Stimulated activated effector memory CD8-positive, alpha-beta T cell treated with anti-CD3 and anti-CD28 coated beads, Interleukin-12 subunit alpha, Interleukin-12 subunit beta, amount 100 ng/mL, for 72 hours (primary cell): Measurements from ENCODE around the gene STRA8.
A peak's percentile ranks its signal among the peaks of the same experiment; 100 is the strongest.

Experiments used
- ATAC-seq: fragments of 150-1000 bp; cut with Tn5 transposase; 2 replicates; pipeline ENCODE4 v1.10.0; 2021
- DNase-seq, 2 donors: peaks; one replicate each; pipeline ENCODE4 v3.0.0; 2021 to 2022; ENCODE audit warnings: low spot score in 2 of 2
- H3K27ac Mint-ChIP-seq: one replicate; pipeline ENCODE4 v1.8.0; 2022; ENCODE audit warnings: mild to moderate bottlenecking, mixed read lengths
- H3K36me3 Mint-ChIP-seq: one replicate; pipeline ENCODE4 v1.8.0; 2022; ENCODE audit warnings: mild to moderate bottlenecking, mixed read lengths
- H3K4me1 Mint-ChIP-seq: one replicate; pipeline ENCODE4 v1.8.0; 2022; ENCODE audit warnings: mixed read lengths
- H3K4me3 Mint-ChIP-seq: one replicate; pipeline ENCODE4 v1.8.0; 2022; ENCODE audit warnings: mild to moderate bottlenecking, mixed read lengths
- H3K9me3 Mint-ChIP-seq: one replicate; pipeline ENCODE4 v1.8.0; 2022; ENCODE audit warnings: mixed read lengths

The STRA8 gene

GRCh38 chr7:135285547-135286233, 52.1 kb downstream of the STRA8 start:
- DNase-seq (no peak), ATAC-seq (no peak)
- H3K36me3 Mint-ChIP-seq = no peaks in the 10 kb centered on the region
- H3K9me3 Mint-ChIP-seq = no peaks in the 10 kb centered on the region
- no peak overlapping the region for H3K4me3 Mint-ChIP-seq
- H3K27ac Mint-ChIP-seq = no peak overlapping the region
- peaks cover 19% of the 10 kb centered on the region for H3K4me1 Mint-ChIP-seq

- ATAC-seq (no peak), DNase-seq (no peak)
- Mint-ChIP-seq H3K4me1 (peaks cover 12% of the 10 kb centered on the region), H3K4me3 (no peak overlapping the region), H3K27ac (no peak overlapping the region), H3K36me3 (no peaks in the 10 kb centered on the region), H3K9me3 (no peaks in the 10 kb centered on the region)
Observed at GRCh38 chr7:135286876-135287275, 53.2 kb downstream of the STRA8 start.

GRCh38 chr7:135290594-135290993, 57.0 kb downstream of the STRA8 start:
- H3K4me1 Mint-ChIP-seq = no peaks in the 10 kb centered on the region
- no peak overlapping the region for H3K27ac Mint-ChIP-seq
- no peaks in the 10 kb centered on the region for H3K36me3 Mint-ChIP-seq
- DNase-seq (no peak), ATAC-seq (no peak)
- no peaks in the 10 kb centered on the region for H3K9me3 Mint-ChIP-seq
- no peak overlapping the region for H3K4me3 Mint-ChIP-seq

- Mint-ChIP-seq H3K9me3 (no peaks in the 10 kb centered on the region), H3K4me1 (no peaks in the 10 kb centered on the region), H3K36me3 (no peaks in the 10 kb centered on the region), H3K4me3 (no peak overlapping the region), H3K27ac (no peak overlapping the region)
- DNase-seq (no peak), ATAC-seq (peak; percentile 87)
Observed at GRCh38 chr7:135291809-135292253, 58.2 kb downstream of the STRA8 start.

GRCh38 chr7:135299235-135299634, 65.6 kb downstream of the STRA8 start:
- DNase-seq = no peak
- no peaks in the 10 kb centered on the region for H3K36me3 Mint-ChIP-seq
- no peaks in the 10 kb centered on the region for H3K4me1 Mint-ChIP-seq
- ATAC-seq = no peak
- H3K27ac Mint-ChIP-seq = no peak overlapping the region
- H3K9me3 Mint-ChIP-seq = peaks cover 4% of the 10 kb centered on the region
- no peak overlapping the region for H3K4me3 Mint-ChIP-seq

GRCh38 chr7:135300913-135301765, 67.5 kb downstream of the STRA8 start:
- Mint-ChIP-seq H3K9me3 (peaks cover 4% of the 10 kb centered on the region), H3K36me3 (no peaks in the 10 kb centered on the region), H3K27ac (no peak overlapping the region), H3K4me3 (no peak overlapping the region), H3K4me1 (no peaks in the 10 kb centered on the region)
- no peak for DNase-seq
- ATAC-seq = no peak
